Naive thymus-derived CD8-positive, alpha-beta T cell (primary cell): ENCODE results near the gene TANGO2. TPM values are rescaled to one million over a fixed set of nuclear protein-coding genes. Genes with fewer than 3 reads are reported as not detected.
"Not testable (repeated sequence)": the region's sequence is repeated elsewhere in the genome, so short reads cannot be mapped to it uniquely, and the experiment has no call there.

Experiments
- ATAC-seq, 2 donors: fragments of 150-1000 bp; cut with Tn5 transposase in 1 of 2; sonication (Bioruptor Pico), chemical (Tn5 transposase) in 1 of 2; 1 replicate in 1 of 2; 2 replicates in 1 of 2; pipeline ENCODE4 v1.10.0; 2021; ENCODE audit warnings: mild to moderate bottlenecking in 2 of 2, moderate library complexity in 2 of 2
- POLR2A ChIA-PET: fragments of 350-600 bp; sonication (Branson Sonifier 250); formaldehyde crosslinking; loops from one replicate; lab custom pipeline; 2021; ENCODE audit warnings: antibody characterized with exemption; lab: Charles Lee
- DNase-seq, 10 donors: peaks; one replicate each; pipeline versions ENCODE4 v3.0.0 to v3.0.0-alpha.2; 2020 to 2022
- H3K27ac Mint-ChIP-seq, 10 donors: one replicate each; pipeline ENCODE4 v1.8.0; 2020 to 2022; ENCODE audit warnings: mild to moderate bottlenecking in 10 of 10, mixed read lengths in 10 of 10, moderate library complexity in 4 of 10, inconsistent platforms in 1 of 10
- H3K27me3 Mint-ChIP-seq, 5 donors: one replicate each; pipeline ENCODE4 v1.8.0; 2021 to 2022; ENCODE audit warnings: mixed read lengths in 5 of 5
- H3K36me3 Mint-ChIP-seq, 3 donors: one replicate each; pipeline ENCODE4 v1.8.0; 2020 to 2022; ENCODE audit warnings: mixed read lengths in 3 of 3, mild to moderate bottlenecking in 2 of 3, inconsistent platforms in 1 of 3
- H3K4me1 Mint-ChIP-seq, 4 donors: one replicate each; pipeline ENCODE4 v1.8.0; 2021 to 2022; ENCODE audit warnings: mixed read lengths in 4 of 4
- H3K4me3 Mint-ChIP-seq, 10 donors: one replicate each; pipeline ENCODE4 v1.8.0; 2020 to 2022; ENCODE audit warnings: mild to moderate bottlenecking in 10 of 10, mixed read lengths in 10 of 10, moderate library complexity in 6 of 10, inconsistent platforms in 1 of 10
- H3K9me3 Mint-ChIP-seq, 9 donors: one replicate each; pipeline ENCODE4 v1.8.0; 2020 to 2022; ENCODE audit warnings: mixed read lengths in 9 of 9, mild to moderate bottlenecking in 3 of 9, inconsistent platforms in 1 of 9, moderate library complexity in 1 of 9
- polyA plus RNA-seq, 3 donors: library from polyadenylated mRNA; unstranded; fragments of 300-500 nt; fragmentation: Illumina TruSeq; gene quantifications; one replicate each; pipeline ENCODE4 v1.2.3, GENCODE V29; 2021
- total RNA-seq, 8 experiments: library from RNA in 2 of 8; stranded (reverse) in 2 of 8; gene quantifications; one replicate each; pipeline ENCODE4 v1.2.3 and lab custom pipeline; 2021 to 2026

The TANGO2 gene
- total and polyA plus RNA-seq, 5 experiments from 2014 or later = 22.6 to 38.0 (median 36.2) TPM

DNA sequence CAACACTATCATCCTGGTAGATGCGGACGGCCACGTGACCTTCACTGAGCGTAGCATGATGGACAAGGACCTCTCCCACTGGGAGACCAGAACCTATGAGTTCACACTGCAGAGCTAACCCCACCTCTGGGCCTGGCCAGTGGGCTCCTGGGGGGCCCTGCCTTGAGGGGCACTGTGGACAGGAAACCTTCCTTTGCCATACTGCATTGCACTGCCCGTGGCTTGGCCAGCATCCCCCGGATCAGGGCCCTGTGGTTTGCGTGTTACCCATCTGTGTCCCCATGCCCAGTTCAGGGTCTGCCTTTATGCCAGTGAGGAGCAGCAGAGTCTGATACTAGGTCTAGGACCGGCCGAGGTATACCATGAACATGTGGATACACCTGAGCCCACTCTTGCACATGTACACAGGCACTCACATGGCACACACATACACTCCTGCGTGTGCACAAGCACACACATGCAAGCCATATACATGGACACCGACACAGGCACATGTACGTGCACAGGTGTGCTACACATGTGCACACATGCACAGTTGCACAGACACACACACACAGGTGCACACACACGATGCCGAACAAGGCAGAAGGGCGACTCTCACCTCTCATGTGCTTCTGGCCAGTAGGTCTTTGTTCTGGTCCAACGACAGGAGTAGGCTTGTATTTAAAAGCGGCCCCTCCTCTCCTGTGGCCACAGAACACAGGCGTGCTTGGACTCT, 43.8 kb downstream of the TANGO2 start:
- peaks cover 1 to 6% (median 3%) of the 10 kb centered on the region in 4 donors for H3K4me1 Mint-ChIP-seq
- H3K4me3 Mint-ChIP-seq = no peak overlapping the region
- no peaks in the 10 kb centered on the region for H3K27me3 Mint-ChIP-seq
- DNase-seq (no peak), ATAC-seq (no peak)
- POLR2A ChIA-PET = no interaction called here
- peak overlapping the region in 1 of 10 donors; percentile 46 for H3K27ac Mint-ChIP-seq
- no peaks in the 10 kb centered on the region for H3K9me3 Mint-ChIP-seq
- H3K36me3 Mint-ChIP-seq = peaks cover 0 to 13% (median 3%) of the 10 kb centered on the region in 3 donors

DNA sequence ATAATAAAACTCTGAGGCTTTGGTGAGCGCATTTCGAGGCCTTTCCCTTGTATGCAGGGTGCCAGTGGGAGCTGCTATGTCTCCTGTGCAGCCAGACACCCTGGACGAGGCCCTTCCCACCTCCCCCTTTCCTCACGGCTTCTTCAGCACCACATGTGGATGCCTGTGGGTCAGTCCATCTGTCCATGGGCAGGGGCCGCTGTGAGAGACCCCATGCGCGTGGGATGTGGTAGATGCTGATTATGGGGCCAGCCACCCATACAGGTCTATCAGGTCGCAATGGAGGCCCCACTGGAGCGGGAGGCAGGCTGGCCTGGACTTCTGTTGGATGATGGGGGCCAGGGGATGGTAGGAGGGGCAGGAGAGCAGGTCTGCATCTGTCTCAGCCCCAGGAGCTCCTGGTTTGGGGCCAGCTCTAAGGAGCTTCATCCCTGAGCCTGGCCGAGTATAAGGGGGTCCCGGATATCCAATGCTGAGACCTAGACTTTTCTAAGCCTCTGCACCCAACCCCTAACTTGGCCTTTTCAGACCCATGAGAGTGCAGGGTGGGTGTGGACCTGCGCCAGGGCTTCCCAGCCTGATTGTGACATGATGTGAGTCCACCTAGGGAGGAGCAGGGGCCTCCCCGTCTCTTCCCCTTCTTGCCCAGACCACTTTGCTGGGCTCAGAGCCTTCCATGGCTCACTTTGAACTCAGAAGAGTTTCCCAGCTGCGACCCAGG, 45.1 kb downstream of the TANGO2 start:
- Mint-ChIP-seq H3K27ac (peak overlapping the region in 2 of 10 donors; percentile 46 to 89), H3K36me3 (peaks cover 0 to 7% (median 3%) of the 10 kb centered on the region in 3 donors), H3K9me3 (no peaks in the 10 kb centered on the region), H3K4me1 (peaks cover 0 to 6% (median under 1%) of the 10 kb centered on the region in 4 donors), H3K4me3 (no peak overlapping the region), H3K27me3 (no peaks in the 10 kb centered on the region)
- DNase-seq (no peak), ATAC-seq (no peak)
- POLR2A ChIA-PET = no interaction called here

DNA sequence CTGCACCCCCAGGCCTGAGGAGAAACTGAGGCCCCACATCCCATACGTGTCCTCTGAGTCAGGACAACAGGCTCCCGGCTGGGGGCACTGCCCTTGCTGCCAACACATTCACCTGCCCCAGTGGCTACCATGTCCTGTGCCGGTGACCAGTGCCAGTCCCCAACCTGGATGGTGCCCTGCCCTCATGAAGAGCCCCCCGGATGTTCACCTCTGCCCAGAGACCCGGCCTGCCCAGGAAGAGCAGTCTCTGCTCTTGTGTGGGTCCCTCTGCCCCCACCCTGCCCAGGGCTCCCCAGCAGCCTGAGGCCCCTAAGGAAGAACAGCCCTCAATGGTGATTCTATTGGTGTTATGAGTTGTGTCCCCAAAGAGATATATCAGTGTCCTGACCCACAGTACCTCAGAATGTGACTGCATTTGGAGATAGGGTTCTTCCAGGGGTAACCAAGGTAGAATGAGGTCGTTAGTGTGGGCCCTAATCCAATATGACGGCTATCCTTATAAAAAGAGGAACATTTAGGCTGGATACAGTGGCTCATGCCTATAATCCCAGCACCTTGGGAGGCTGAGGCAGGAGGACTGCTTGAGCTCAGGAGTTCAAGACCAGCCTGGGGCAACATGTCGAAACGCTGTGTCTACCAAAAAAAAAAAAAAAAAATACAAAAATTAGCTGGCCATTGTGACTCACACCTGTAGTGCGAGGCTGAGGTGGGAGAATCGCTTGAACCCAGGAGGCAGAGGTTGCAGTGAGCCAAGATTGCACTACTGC, 45.9 kb downstream of the TANGO2 start:
- Mint-ChIP-seq H3K9me3 (no peaks in the 10 kb centered on the region), H3K27me3 (no peaks in the 10 kb centered on the region), H3K36me3 (peaks cover 0 to 7% (median under 1%) of the 10 kb centered on the region in 3 donors), H3K4me3 (no peak overlapping the region), H3K27ac (no peak overlapping the region), H3K4me1 (peaks cover 0 to 6% (median 2%) of the 10 kb centered on the region in 4 donors)
- DNase-seq (no peak), ATAC-seq (no peak)
- POLR2A ChIA-PET = interaction anchor here (0.6 to 0.7 kb wide), 2 partner anchors 13 to 381 kb away, joined by 5 read pairs; no protein-coding TSS in a partner anchor

DNA sequence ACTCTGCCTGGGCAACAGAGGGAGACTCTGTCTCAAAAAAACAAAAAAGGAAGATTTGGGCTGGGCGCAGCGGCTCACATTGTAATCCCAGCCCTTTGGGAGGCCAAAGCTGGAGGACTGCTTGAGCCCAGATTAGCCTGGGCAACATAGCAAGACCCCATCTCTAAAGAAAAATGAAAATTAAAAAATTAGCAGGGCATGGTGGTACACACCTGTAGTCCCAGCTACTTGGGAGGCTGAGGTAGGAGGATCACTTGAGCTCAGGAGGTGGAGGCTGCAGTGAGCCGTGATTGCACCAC, 46.4 kb downstream of the TANGO2 start:
- not testable (repeated sequence) for H3K27ac Mint-ChIP-seq, H3K4me1 Mint-ChIP-seq, H3K36me3 Mint-ChIP-seq, H3K4me3 Mint-ChIP-seq, ATAC-seq, H3K9me3 Mint-ChIP-seq, H3K27me3 Mint-ChIP-seq, DNase-seq
- POLR2A ChIA-PET = interaction anchor here (0.7 kb wide), 1 partner anchor 13 kb away, joined by 5 read pairs; no protein-coding TSS in a partner anchor

DNA sequence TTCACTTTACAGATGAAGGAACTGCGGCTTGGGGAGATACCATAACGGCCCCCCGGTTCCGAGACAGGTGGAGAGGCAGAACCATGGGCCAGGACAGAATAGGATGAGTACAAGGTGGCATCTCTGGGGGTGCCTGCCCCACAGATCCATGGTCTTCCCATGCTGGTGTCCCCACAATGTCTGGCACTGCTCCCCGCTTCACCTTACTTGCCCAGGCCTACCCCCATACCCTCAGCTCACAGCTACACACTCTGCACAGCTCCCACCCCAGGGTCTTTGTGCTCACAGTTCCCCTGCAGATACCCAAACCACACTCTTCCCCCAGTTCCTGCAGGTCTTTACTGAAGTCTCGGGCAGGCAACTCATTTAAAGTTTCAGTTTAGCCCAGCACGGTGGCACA, 47.7 kb downstream of the TANGO2 start:
- POLR2A ChIA-PET = interaction anchor here (0.6 kb wide), 2 partner anchors 11 to 611 kb away, joined by 4 to 5 read pairs; partner anchors contain the start of gene DGCR8
- Mint-ChIP-seq H3K27ac (peak overlapping the region in 3 of 10 donors; percentile 11 to 50 (median 14)), H3K27me3 (no peaks in the 10 kb centered on the region), H3K9me3 (no peaks in the 10 kb centered on the region), H3K36me3 (no peaks in the 10 kb centered on the region), H3K4me1 (peaks cover 0 to 6% (median 2%) of the 10 kb centered on the region in 4 donors), H3K4me3 (no peak overlapping the region)
- DNase-seq (no peak), ATAC-seq (no peak)

DNA sequence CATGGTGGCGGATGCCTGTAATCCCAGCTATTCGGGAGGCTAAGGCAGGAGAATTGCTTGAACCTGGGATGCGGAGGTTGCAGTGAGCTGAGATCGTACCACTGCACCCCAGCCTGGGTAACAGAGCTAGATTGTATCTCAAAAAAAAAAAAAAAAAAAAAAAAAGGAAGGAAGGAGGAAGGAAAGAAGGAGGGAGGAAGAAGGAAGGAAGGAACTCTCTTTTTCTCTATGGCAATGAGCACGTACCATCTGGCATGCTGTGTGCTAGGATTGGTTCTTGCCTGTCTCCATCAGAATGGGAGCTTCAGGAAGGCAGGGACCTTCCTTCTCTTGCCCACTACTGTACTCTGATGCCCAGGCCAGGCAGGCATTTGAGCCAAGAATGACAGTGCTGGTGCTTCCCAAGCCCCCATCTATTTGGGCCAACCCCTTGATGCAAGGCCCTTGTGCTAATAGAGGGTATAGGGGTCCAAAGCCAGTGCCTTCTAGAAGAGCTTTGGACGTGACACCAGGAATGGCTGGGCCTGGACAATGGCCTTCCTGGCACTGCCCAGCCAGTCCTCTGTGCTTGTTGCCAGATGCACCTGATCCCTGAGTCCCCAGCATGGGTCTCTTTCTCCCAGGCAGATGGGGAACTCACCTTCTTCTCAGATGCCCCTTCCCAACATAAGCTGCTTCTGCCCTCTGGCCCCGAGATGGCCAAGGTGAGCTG, 48.6 kb downstream of the TANGO2 start:
- POLR2A ChIA-PET = interaction anchor here (0.6 kb wide), 1 partner anchor 10 kb away, joined by 4 read pairs; the partner anchor contains the start of gene DGCR8
- Mint-ChIP-seq H3K4me1 (peaks cover 0 to 6% (median 2%) of the 10 kb centered on the region in 4 donors), H3K27ac (no peak overlapping the region), H3K36me3 (no peaks in the 10 kb centered on the region), H3K27me3 (no peaks in the 10 kb centered on the region), H3K4me3 (no peak overlapping the region), H3K9me3 (no peaks in the 10 kb centered on the region)
- no peak for ATAC-seq
- no peak for DNase-seq

DNA sequence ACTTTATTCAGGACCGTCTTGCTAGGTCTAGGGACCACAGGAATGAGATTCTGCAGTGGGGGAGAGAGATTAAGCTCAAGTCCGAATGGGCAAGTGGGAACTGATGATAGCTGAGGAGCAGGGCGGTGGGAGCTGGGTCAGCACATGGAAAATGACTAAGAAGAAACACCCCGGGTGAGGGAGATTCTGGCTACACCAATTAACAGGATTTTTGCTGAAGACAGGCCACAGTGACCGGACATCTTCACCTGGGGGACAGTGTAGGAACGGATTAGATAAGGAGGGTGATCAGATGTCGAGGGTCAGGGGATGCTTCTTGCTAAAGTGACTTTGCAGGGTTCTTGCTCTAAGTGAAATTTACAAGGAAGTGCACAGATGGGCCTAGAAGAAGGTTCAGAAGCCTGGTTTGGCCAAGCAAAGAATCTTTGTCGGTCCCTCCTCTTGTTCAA, 50.6 kb downstream of the TANGO2 start:
- Mint-ChIP-seq H3K36me3 (no peaks in the 10 kb centered on the region), H3K27me3 (no peaks in the 10 kb centered on the region), H3K9me3 (no peaks in the 10 kb centered on the region), H3K27ac (peak overlapping the region in 1 of 10 donors; percentile 55), H3K4me1 (peaks cover 0 to 6% (median 2%) of the 10 kb centered on the region in 4 donors), H3K4me3 (no peak overlapping the region)
- DNase-seq (no peak), ATAC-seq (no peak)
- POLR2A ChIA-PET = no interaction called here

DNA sequence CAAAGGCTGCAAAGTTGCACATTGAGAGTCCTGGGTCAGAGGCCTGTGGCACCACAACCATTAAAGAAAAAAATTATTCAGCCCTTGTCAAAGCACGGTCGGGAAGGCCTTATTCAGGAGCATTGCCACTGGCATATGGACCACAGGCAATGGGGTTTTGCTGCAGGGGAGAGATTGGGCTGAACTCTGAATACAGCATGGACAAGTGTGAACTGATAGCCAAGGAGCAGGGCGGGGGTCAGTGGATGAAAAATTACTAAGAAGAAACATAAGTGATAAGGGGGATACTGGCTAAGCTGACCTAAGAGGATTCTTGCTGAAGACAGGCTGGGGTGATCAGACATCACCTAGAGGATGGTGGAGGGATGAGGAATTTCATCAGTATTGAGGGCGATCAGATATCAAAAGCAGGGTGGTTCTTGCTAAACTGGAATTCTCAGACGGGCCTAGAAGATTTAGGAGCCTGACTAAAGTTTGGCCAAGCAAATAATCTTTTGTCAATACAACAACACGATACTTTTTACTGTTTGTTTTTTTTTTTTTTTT, 55.8 kb downstream of the TANGO2 start:
- H3K4me3 Mint-ChIP-seq = peak overlapping the region in 5 of 10 donors; percentile 1 to 62 (median 59)
- POLR2A ChIA-PET = interaction anchor here (0.8 kb wide), 1 partner anchor 16 kb away, joined by 3 read pairs; no protein-coding TSS in a partner anchor
- H3K27ac Mint-ChIP-seq = peak overlapping the region in 3 of 10 donors; percentile 11 to 64 (median 15)
- peaks cover 6 to 17% (median 13%) of the 10 kb centered on the region in 4 donors for H3K4me1 Mint-ChIP-seq
- no peaks in the 10 kb centered on the region for H3K36me3 Mint-ChIP-seq
- DNase-seq (no peak), ATAC-seq (no peak)
- no peaks in the 10 kb centered on the region for H3K27me3 Mint-ChIP-seq
- H3K9me3 Mint-ChIP-seq = no peaks in the 10 kb centered on the region

DNA sequence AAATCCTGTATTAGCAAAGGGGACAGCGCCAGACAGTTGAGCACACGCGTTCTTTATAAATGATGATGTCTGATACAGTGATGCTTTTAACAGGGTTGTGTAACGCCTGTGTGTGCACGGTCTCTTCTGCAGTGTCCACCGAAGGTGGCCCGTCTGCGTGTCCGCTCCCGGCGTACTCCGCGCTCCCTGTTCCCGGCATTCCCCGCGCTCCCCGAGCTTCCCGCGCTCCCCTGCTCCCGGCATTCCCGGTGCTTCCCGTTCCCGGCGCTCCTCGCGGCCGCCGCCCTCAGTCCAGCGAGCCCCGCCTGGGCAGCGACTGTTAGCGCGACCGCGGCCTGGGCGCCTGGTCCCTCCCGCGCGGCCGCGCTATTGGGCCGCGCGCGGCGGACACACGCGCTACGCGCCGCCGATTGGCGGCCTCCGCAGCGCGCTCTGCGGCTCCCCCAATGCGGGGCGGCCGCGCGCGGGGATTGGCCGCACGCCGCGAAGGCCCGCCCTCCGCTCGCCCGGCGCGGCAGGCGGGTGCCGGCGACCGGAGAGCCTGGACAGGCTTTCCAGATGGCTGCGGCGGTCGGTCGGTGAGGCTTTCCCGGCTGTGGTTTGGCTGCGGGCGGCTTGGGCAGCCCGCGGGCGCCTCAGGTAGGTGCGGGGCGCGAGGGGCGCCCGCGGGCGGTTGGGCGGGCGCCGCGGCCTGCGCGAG, 59.0 kb downstream of the TANGO2 start, which contains the start of gene DGCR8:
Gene DGCR8, plus strand, starts transcription at position 497 of the 700 bp plus-strand sequence. CDS start 5,723 bp downstream, outside the sequence.
- DNase-seq (peak in 9 of 10 donors; percentile 51 to 79 (median 72)), ATAC-seq (peak; percentile 91 to 92)
- Mint-ChIP-seq H3K4me1 (peaks cover 24 to 44% (median 43%) of the 10 kb centered on the region in 4 donors), H3K4me3 (peak within 1 kb of the TSS; percentile 74 to 98 (median 92)), H3K27ac (peak within 1 kb of the TSS; percentile 48 to 98 (median 88)), H3K9me3 (no peaks in the 10 kb centered on the region), H3K27me3 (no peaks in the 10 kb centered on the region), H3K36me3 (peaks cover 0 to 2% (median 0%) of the 10 kb centered on the region in 3 donors)
- POLR2A ChIA-PET = interaction anchor here (0.6 to 2.8 kb wide), 6 partner anchors 11 to 66 kb away, joined by 3 to 16 read pairs (median 4); partner anchors contain the start of genes RANBP1, TANGO2 and TRMT2A

DNA sequence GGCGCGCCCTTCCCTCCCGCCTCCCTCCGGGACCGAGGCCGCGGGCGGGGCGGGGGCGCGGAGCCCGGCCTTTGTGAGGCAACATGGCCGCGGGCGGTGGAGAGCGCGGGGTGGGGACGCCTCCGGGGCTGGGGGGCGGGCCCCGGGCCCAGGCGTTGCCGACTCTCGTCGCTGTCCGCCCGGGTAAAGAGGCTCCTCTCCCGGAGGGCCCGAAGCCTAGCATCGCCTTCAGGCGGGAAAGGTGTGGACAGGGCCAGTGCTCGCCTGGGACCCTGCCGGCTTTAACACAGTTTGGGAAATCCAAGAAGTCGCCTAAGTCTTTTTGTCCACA, 59.5 kb downstream of the TANGO2 start:
- Mint-ChIP-seq H3K36me3 (peaks cover 0 to 6% (median under 1%) of the 10 kb centered on the region in 3 donors), H3K27me3 (no peaks in the 10 kb centered on the region), H3K4me1 (peaks cover 25 to 49% (median 45%) of the 10 kb centered on the region in 4 donors), H3K9me3 (no peaks in the 10 kb centered on the region), H3K27ac (peak overlapping the region in 9 of 10 donors; percentile 33 to 90 (median 81)), H3K4me3 (peak overlapping the region; percentile 48 to 88 (median 80))
- DNase-seq (peak in 9 of 10 donors; percentile 50 to 81 (median 66)), ATAC-seq (peak; percentile 74 to 80)
- POLR2A ChIA-PET = interaction anchor here (0.6 to 2.8 kb wide), 6 partner anchors 11 to 60 kb away, joined by 3 to 16 read pairs (median 4); partner anchors contain the start of genes RANBP1, TANGO2 and TRMT2A
